Muscle of leg (tissue), 11 donors: ENCODE measurements around the gene RAPGEF5. TPM values are rescaled to one million over a fixed set of nuclear protein-coding genes. Genes with fewer than 3 reads are reported as not detected.

Experiments
- DNase-seq: peaks from one replicate; pipeline ENCODE4 v3.0.0; 2013
- H3K27ac ChIP-seq: one replicate; pipeline ENCODE4 v1.5.1; 2013; ENCODE audit warnings: mild to moderate bottlenecking, low read length, control low read depth
- H3K27me3 ChIP-seq: one replicate; pipeline ENCODE4 v1.6.1; 2013; ENCODE audit warnings: low read length; ENCODE audit not compliant: control insufficient read depth, insufficient read depth
- H3K36me3 ChIP-seq: one replicate; pipeline ENCODE4 v1.6.1; 2013; ENCODE audit warnings: low read length; ENCODE audit not compliant: control insufficient read depth, insufficient read depth
- H3K4me1 ChIP-seq: one replicate; pipeline ENCODE4 v1.6.1; 2013; ENCODE audit warnings: low read length; ENCODE audit not compliant: control insufficient read depth, insufficient read depth
- H3K4me3 ChIP-seq: one replicate; pipeline ENCODE4 v1.5.1; 2013; ENCODE audit warnings: low read length, control low read depth
- H3K9me3 ChIP-seq: replicated peaks from 2 replicates; pipeline ENCODE4 v1.6.1; 2013; ENCODE audit warnings: low read depth, low read length; ENCODE audit not compliant: control insufficient read depth
- WGBS: methylation state at CpG from one replicate; pipeline ENCODE4 v1.1.5; 2013; ENCODE audit warnings: missing lambda C conversion rate; ENCODE audit not compliant: insufficient coverage; 5-methylcytosine and 5-hydroxymethylcytosine counted together
- polyA plus RNA-seq, 8 donors: library from polyadenylated mRNA; unstranded; fragments of 120-200 nt; gene quantifications; one replicate each; pipeline versions ENCODE4 v1.2.1 to v1.2.3, GENCODE V29; 2013; ENCODE audit warnings: inconsistent platforms in 1 of 8, low replicate concordance in 1 of 8; ENCODE audit not compliant: insufficient read length in 8 of 8, insufficient read depth in 1 of 8
- total RNA-seq: library from RNA; stranded (reverse); fragments of 120-200 nt; gene quantifications from one replicate; pipeline ENCODE4 v1.2.4, GENCODE V29; 2013

The RAPGEF5 gene
- total and polyA plus RNA-seq, 9 donors, result 11.2 to 21.8 (median 13.5) TPM

DNA sequence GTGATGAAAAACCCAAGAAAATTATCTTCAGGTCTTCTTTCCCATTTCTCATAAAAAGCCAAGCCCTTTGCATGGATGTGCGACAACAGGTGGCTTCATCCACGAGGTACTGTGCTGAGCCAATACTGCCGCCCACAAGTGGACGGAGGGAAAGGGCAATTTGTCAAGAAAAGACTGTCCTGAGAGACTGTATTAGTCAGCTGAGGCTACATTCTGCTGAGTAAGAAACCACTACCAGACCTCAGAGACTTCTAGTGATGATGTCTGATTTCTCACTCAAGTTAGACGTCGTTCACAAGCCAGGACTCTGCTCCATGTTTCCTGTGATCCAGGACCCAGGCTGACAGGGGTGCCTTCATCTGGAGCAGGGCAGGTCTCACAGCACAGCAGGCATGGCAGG lies 239.7 kb downstream of the RAPGEF5 start:
- DNase-seq, result no peak
- 52% methylated on average over 6 of the region's 6 CpGs for WGBS
- no peak overlapping the region for H3K4me3 ChIP-seq
- H3K27ac ChIP-seq, result no peak overlapping the region
- H3K27me3 ChIP-seq, result no peaks in the 10 kb centered on the region
- no peaks in the 10 kb centered on the region for H3K36me3 ChIP-seq
- no peaks in the 10 kb centered on the region for H3K4me1 ChIP-seq
- no peaks in the 10 kb centered on the region for H3K9me3 ChIP-seq

- Histone ChIP-seq H3K4me3 (no peak overlapping the region), H3K9me3 (no peaks in the 10 kb centered on the region), H3K27ac (no peak overlapping the region), H3K27me3 (no peaks in the 10 kb centered on the region), H3K36me3 (no peaks in the 10 kb centered on the region), H3K4me1 (no peaks in the 10 kb centered on the region)
- WGBS, result 83% methylated on average over 7 of the region's 7 CpGs
- DNase-seq, result no peak
These were observed 240.4 kb downstream of the RAPGEF5 start for GRCh38 chr7:22116451-22117030.

DNA sequence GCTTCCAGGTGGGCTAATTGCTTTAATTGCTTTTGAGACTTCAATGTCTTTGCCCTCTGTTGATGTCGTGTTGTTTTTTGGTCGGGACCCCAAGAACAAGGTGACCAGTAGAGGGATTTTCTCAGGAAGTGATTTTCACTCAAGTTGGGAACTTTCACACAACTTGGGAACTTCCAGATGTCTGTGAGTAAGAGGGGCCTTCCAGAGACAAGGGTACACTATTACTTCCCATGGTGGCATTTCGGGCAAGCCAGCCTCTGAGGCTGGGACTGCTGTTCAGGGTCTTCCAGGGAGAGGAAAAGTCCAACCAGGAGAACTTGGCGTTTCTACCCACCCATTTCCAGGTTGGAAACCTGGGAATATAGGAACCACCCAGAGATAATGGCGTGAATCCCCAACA lies 241.3 kb downstream of the RAPGEF5 start:
- H3K27ac ChIP-seq, result no peak overlapping the region
- WGBS, result 100% methylated on average over 1 of the region's 5 CpGs
- H3K9me3 ChIP-seq, result no peaks in the 10 kb centered on the region
- H3K36me3 ChIP-seq, result no peaks in the 10 kb centered on the region
- H3K4me3 ChIP-seq, result no peak overlapping the region
- DNase-seq, result no peak
- no peaks in the 10 kb centered on the region for H3K4me1 ChIP-seq
- no peaks in the 10 kb centered on the region for H3K27me3 ChIP-seq

- no peak overlapping the region for H3K27ac ChIP-seq
- no peak for DNase-seq
- no peak overlapping the region for H3K4me3 ChIP-seq
- no peaks in the 10 kb centered on the region for H3K4me1 ChIP-seq
- no peaks in the 10 kb centered on the region for H3K27me3 ChIP-seq
- no peaks in the 10 kb centered on the region for H3K36me3 ChIP-seq
- no peaks in the 10 kb centered on the region for H3K9me3 ChIP-seq
- WGBS, result 72% methylated on average over 6 of the region's 7 CpGs
These were observed 242.4 kb downstream of the RAPGEF5 start for GRCh38 chr7:22114440-22114981.

DNA sequence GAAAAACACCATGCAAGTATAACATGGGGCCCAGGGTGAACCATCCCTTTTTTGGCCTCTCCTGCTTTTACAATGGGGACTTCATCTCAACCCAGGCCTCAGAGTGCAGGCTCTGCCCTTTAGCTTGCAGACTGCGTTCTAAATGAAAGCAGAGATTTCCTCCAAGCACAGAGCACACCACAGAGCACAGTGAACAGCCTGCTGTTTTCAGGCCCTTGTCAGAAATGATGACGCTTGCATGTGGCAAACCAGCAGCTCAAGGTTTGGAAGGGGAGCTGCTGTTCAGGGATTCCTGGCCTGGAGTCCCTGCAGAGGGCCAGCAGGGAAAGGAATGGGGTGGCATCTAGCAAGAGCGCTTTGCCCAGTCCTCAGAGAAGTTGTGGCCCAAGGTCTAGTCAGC lies 243.9 kb downstream of the RAPGEF5 start:
- H3K27ac ChIP-seq, result no peak overlapping the region
- H3K27me3 ChIP-seq, result no peaks in the 10 kb centered on the region
- H3K4me1 ChIP-seq, result no peaks in the 10 kb centered on the region
- no peak for DNase-seq
- H3K4me3 ChIP-seq, result no peak overlapping the region
- H3K36me3 ChIP-seq, result no peaks in the 10 kb centered on the region
- H3K9me3 ChIP-seq, result no peaks in the 10 kb centered on the region
- 63% methylated on average over 2 of the region's 3 CpGs for WGBS

- no peak overlapping the region for H3K27ac ChIP-seq
- 75% methylated on average over 2 of the region's 4 CpGs for WGBS
- H3K36me3 ChIP-seq, result no peaks in the 10 kb centered on the region
- no peaks in the 10 kb centered on the region for H3K9me3 ChIP-seq
- no peaks in the 10 kb centered on the region for H3K27me3 ChIP-seq
- no peak overlapping the region for H3K4me3 ChIP-seq
- H3K4me1 ChIP-seq, result no peaks in the 10 kb centered on the region
- no peak for DNase-seq
These were observed 245.3 kb downstream of the RAPGEF5 start for GRCh38 chr7:22111661-22112060.

GRCh38 chr7:22110881-22111280 lies 246.1 kb downstream of the RAPGEF5 start:
- no peaks in the 10 kb centered on the region for H3K4me1 ChIP-seq
- 65% methylated on average over 2 of the region's 4 CpGs for WGBS
- H3K36me3 ChIP-seq, result no peaks in the 10 kb centered on the region
- no peak overlapping the region for H3K4me3 ChIP-seq
- H3K27ac ChIP-seq, result no peak overlapping the region
- no peak for DNase-seq
- no peaks in the 10 kb centered on the region for H3K9me3 ChIP-seq
- H3K27me3 ChIP-seq, result no peaks in the 10 kb centered on the region

DNA sequence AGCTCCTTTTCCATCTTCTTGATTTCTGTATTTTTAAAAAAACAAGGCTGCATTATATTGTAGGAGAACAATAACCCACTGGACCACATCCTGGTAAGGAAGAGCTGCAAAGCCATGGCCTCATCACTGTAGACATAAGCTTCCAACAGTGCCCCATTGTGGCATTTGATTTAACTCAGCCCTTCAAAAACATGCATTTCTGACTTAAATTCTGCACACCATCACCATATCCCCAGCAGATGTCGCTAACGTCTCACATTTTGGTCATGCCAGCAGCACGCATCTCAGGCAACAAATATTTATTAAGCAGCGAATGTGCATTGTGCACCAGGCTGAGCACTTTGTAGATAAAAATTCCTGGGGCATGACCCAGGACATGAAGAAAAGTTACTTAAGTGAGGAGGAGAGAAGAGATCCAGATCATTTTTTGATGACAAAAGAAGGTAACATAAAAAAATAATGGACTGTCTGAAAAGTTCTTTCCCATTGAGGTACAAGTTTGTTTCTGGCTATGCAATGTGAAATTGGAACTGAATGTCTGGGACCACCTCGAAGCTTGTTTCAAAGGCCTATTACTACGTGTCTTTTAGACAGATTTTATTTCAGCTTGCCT lies 246.6 kb downstream of the RAPGEF5 start:
- H3K4me1 ChIP-seq, result no peaks in the 10 kb centered on the region
- H3K27ac ChIP-seq, result no peak overlapping the region
- H3K4me3 ChIP-seq, result no peak overlapping the region
- H3K27me3 ChIP-seq, result no peaks in the 10 kb centered on the region
- peak; percentile 90 for DNase-seq
- no peaks in the 10 kb centered on the region for H3K9me3 ChIP-seq
- 7% methylated on average over 3 of the region's 6 CpGs for WGBS
- no peaks in the 10 kb centered on the region for H3K36me3 ChIP-seq

DNA sequence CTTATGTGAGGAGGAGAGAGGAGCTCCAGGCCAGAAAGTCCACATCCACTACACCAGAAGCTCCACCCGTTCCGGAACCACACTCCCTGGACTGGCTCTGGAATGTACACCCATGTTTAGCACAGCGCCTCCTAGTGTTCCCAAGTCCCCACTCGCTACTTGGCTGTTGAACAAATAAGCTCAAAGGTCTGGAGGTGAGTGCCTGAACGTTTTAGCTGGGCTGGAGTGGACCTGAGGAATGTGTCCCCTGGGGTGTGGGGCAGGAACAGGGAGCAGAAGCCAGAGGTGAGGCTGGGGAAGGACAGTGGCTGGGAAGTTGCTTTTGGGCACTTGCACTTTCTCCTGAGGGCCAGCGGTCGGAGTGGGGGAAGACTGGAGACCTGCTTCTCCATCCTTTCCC lies 247.2 kb downstream of the RAPGEF5 start:
- DNase-seq, result no peak
- WGBS, result 66% methylated on average over 5 of the region's 7 CpGs

DNA sequence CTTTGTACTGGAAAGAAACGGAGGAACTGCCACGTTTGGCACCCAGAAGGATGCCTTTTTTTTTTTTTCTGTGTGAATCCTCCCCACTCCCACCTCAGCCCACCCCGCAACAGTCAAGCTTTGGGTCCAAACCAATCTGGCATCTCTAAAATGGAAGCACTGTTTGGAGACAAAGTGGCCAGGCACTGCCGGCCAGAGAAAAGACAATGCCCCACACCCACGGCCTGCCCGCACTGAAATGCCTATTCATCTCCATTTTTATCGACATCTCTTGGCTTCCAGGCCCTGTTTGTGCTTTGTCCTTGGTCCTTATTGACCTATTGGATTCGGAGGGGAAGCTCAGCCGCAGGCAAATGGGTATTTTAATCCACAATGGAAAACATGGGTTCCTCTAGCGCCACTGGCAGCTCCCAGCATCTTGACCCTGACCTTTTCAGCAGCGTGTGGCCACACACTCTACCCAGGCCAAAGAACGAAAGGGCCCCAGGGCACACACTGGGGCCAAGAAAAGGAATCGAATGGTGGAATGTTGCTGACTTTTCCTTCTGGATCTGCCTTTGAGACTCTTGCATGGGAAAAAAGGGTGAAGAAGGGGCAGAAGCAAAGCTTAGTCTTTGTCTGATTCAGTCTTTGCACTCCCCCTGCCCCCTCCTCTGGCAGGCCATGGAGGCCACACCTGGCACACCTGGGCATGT lies 248.7 kb downstream of the RAPGEF5 start:
- no peaks in the 10 kb centered on the region for H3K9me3 ChIP-seq
- 83% methylated on average over 11 of the region's 13 CpGs for WGBS
- no peaks in the 10 kb centered on the region for H3K4me1 ChIP-seq
- no peak for DNase-seq
- no peaks in the 10 kb centered on the region for H3K27me3 ChIP-seq
- no peak overlapping the region for H3K4me3 ChIP-seq
- H3K36me3 ChIP-seq, result no peaks in the 10 kb centered on the region
- H3K27ac ChIP-seq, result no peak overlapping the region

More for the DNA sequence above, 247.2 kb downstream of the RAPGEF5 start:
- Histone ChIP-seq H3K27ac (no peak overlapping the region), H3K4me1 (no peaks in the 10 kb centered on the region), H3K36me3 (no peaks in the 10 kb centered on the region), H3K27me3 (no peaks in the 10 kb centered on the region), H3K4me3 (no peak overlapping the region), H3K9me3 (no peaks in the 10 kb centered on the region)
